Lower leg skin (tissue), 4 donors: Measurements from ENCODE around the gene F9. TPM values are rescaled to one million over a fixed set of nuclear protein-coding genes. Genes with fewer than 3 reads are reported as not detected.

Experiments
- DNase-seq, 2 donors: peaks; one replicate each; pipeline ENCODE4 v3.0.0-alpha.2; 2019; ENCODE audit warnings: low spot score in 2 of 2
- H3K4me3 ChIP-seq: fragments of 200-600 bp; sonication (generic); 2 replicates; pipeline ENCODE4 v1.5.1; 2017; ENCODE audit warnings: mild to moderate bottlenecking, low read depth; ENCODE audit not compliant: poor library complexity, severe bottlenecking
- POLR2A ChIP-seq, 2 donors: fragments of 450-650 bp; IDR thresholded peaks; one replicate each; pipeline ENCODE4 v1.6.1; 2016 to 2017; ENCODE audit warnings: antibody characterized with exemption in 2 of 2, mild to moderate bottlenecking in 1 of 2, moderate library complexity in 1 of 2
- WGBS, 2 donors: methylation state at CpG; one replicate each; pipeline ENCODE4 v1.1.5; 2018; 5-methylcytosine and 5-hydroxymethylcytosine counted together
- intact Hi-C: fragments of 100-400 bp; cut with DNase I; formaldehyde crosslinking; loops from one replicate; pipeline ENCODE4 v1.15.0; 2023; ENCODE audit warnings: low total_unique reads
- total RNA-seq, 4 donors: library from RNA; depleted of rRNA; stranded (reverse); fragments of >200 nt; gene quantifications; one replicate each; pipeline ENCODE4 v1.1.0, GENCODE V29; 2016
- TF ChIP-seq, protein P1 (sequence below), 3 donors: fragments of 450-650 bp; IDR thresholded peaks; one replicate each; pipeline ENCODE4 v1.5.1; 2016; ENCODE audit warnings: antibody characterized with exemption in 3 of 3, mild to moderate bottlenecking in 3 of 3, moderate library complexity in 2 of 3

The F9 gene
- total RNA-seq = not detected

GRCh38 chrX:139530550-139530949 lies at the start of gene F9:
Gene F9, plus strand, starts transcription at chrX:139530739. Its CDS starts 26 bp downstream, at chrX:139530765.
- TF ChIP-seq, protein P1, sequence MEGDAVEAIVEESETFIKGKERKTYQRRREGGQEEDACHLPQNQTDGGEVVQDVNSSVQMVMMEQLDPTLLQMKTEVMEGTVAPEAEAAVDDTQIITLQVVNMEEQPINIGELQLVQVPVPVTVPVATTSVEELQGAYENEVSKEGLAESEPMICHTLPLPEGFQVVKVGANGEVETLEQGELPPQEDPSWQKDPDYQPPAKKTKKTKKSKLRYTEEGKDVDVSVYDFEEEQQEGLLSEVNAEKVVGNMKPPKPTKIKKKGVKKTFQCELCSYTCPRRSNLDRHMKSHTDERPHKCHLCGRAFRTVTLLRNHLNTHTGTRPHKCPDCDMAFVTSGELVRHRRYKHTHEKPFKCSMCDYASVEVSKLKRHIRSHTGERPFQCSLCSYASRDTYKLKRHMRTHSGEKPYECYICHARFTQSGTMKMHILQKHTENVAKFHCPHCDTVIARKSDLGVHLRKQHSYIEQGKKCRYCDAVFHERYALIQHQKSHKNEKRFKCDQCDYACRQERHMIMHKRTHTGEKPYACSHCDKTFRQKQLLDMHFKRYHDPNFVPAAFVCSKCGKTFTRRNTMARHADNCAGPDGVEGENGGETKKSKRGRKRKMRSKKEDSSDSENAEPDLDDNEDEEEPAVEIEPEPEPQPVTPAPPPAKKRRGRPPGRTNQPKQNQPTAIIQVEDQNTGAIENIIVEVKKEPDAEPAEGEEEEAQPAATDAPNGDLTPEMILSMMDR (IDR thresholded peaks at IDR 0.05) = no peak
- TF ChIP-seq POLR2A (IDR thresholded peaks at IDR 0.05) = no peak
- 74 to 79% methylated on average over 4 of the region's 4 CpGs for WGBS, 2 donors
- no peak for DNase-seq
- intact Hi-C loops = no loop called here
- no peak within 1 kb of the TSS for H3K4me3 ChIP-seq

DNA sequence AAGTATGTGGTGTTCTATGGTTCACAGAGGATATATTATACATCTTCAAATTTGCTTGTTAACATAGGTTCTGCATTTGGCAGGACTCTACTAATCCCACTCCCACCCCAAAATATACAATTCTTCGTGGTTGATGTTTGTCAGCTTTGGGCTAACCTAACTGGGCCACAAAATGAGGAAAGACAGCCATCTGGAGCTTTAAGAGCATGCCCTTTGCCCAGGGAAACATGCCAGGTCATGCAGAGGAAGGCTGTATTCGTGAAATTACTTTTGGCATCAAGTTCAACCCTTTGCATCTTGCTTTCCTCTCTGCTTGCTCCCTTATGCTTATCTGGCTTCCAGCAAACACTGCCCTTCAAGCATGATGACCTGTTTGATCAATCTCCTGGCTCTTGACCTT lies 46.8 kb upstream of the F9 start:
- intact Hi-C loops = no loop called here
- no peak overlapping the region for H3K4me3 ChIP-seq
- 14 to 19% methylated on average over 2 of the region's 2 CpGs for WGBS, 2 donors
- DNase-seq = no peak
- no peak for TF ChIP-seq POLR2A (IDR thresholded peaks at IDR 0.05)
- TF ChIP-seq, protein P1 (IDR thresholded peaks at IDR 0.05) = no peak

- DNase-seq = no peak
- intact Hi-C loops = no loop called here
- no peak overlapping the region for H3K4me3 ChIP-seq
- no peak for TF ChIP-seq POLR2A (IDR thresholded peaks at IDR 0.05)
- TF ChIP-seq, protein P1 (IDR thresholded peaks at IDR 0.05) = no peak
- 54 to 63% methylated on average over 2 of the region's 2 CpGs for WGBS, 2 donors
Observed at GRCh38 chrX:139484591-139484990, 45.9 kb upstream of the F9 start.

GRCh38 chrX:139495324-139495723 lies 35.2 kb upstream of the F9 start:
- no peak for DNase-seq
- intact Hi-C loops = no loop called here
- WGBS, 2 donors = 72 to 79% methylated on average over 5 of the region's 5 CpGs
- no peak overlapping the region for H3K4me3 ChIP-seq
- TF ChIP-seq, protein P1 (IDR thresholded peaks at IDR 0.05) = no peak
- TF ChIP-seq POLR2A (IDR thresholded peaks at IDR 0.05) = no peak

DNA sequence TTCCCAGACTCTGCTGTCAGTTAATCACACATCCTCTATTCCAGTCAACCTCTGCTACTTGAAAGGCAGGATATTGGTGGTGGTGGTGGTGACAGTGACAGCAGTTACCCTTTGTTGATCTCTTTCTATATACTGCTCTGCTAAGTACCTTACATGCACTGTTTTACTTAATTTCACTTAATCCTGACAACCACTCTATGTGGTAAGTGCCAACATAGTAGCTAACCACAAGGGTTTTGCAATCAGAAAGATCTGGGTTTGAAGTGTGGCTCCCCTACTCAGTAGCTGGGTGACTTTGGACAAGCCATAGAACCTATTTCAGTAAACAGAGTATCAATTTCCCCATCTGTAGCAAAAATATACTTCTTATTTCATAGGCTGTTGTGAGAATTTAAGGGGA lies 24.2 kb upstream of the F9 start:
- intact Hi-C loops = no loop called here
- DNase-seq = no peak
- TF ChIP-seq, protein P1 (IDR thresholded peaks at IDR 0.05) = no peak
- TF ChIP-seq POLR2A (IDR thresholded peaks at IDR 0.05) = no peak
- H3K4me3 ChIP-seq = no peak overlapping the region

DNA sequence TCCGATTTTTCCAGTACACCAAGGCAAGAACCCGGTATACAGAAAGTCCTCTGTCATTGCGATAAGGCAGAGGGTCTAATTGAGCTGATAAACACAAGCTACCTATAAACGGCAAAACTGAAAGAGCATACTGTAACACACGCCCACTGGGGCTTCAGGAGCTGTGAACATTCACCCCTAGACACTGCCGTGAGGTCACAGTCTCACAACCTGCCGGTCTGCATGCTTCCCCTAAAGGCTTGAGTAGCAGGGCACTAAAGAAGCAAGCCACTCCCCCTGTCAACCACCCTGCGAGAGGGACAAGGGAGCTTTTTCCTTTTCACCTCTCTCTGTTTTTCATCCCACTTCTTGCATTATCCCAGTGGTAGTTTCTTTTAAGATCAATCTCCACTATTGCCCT lies 22.4 kb upstream of the F9 start:
- intact Hi-C loops = no loop called here
- no peak for DNase-seq
- H3K4me3 ChIP-seq = no peak overlapping the region
- TF ChIP-seq POLR2A (IDR thresholded peaks at IDR 0.05) = no peak
- 53 to 69% methylated on average over 8 of the region's 8 CpGs for WGBS, 2 donors
